Keratinocyte (primary cell): ENCODE measurements around the gene TPCN2.

Source experiments
- CTCF ChIP-seq, 3 experiments: IDR thresholded peaks in 1 of 3; conservative IDR thresholded peaks in 1 of 3; optimal IDR thresholded peaks in 1 of 3; 2 replicates in 2 of 3; 3 replicates in 1 of 3; pipeline versions ENCODE3 to v1.5.1; 2011; ENCODE audit warnings: low read length in 3 of 3, mild to moderate bottlenecking in 3 of 3, moderate library complexity in 2 of 3, control low read depth in 1 of 3, inconsistent platforms in 1 of 3; ENCODE audit not compliant: insufficient read depth in 2 of 3; ENCODE audit errors: extremely low read depth in 1 of 3
- EZH2 ChIP-seq: IDR thresholded peaks from one replicate; pipeline ENCODE4 v1.6.1; 2012; ENCODE audit warnings: inconsistent platforms, mild to moderate bottlenecking, low read length, moderate library complexity

GRCh38 chr11:69084371-69084770, 35.6 kb downstream of the TPCN2 start:
- no peak for TF ChIP-seq CTCF (optimal IDR thresholded peaks at IDR 0.05 in 1 of 3, IDR thresholded peaks at IDR 0.05 in 1 of 3, conservative IDR thresholded peaks at IDR 0.05 in 1 of 3; ENCODE audit: extremely low read depth in 1 of 3, insufficient read depth in 2 of 3, low read length in 3 of 3)
- TF ChIP-seq EZH2: no peak
